GM20431 (cell line): Measurements from ENCODE around the gene SNX4.

Experiments used
- in situ Hi-C: fragments of 300-500 bp; cut with MseI, MboI; formaldehyde crosslinking; loops from one replicate; pipeline ENCODE4 v1.15.0; 2020; ENCODE audit warnings: low sequenced_read_pairs; ENCODE audit not compliant: unreplicated experiment

Gene SNX4

GRCh38 chr3:125470671-125471070, 49.3 kb downstream of the SNX4 start:
- in situ Hi-C loops: no loop called here

GRCh38 chr3:125462722-125463299, 57.2 kb downstream of the SNX4 start:
- in situ Hi-C loops: no loop called here

DNA sequence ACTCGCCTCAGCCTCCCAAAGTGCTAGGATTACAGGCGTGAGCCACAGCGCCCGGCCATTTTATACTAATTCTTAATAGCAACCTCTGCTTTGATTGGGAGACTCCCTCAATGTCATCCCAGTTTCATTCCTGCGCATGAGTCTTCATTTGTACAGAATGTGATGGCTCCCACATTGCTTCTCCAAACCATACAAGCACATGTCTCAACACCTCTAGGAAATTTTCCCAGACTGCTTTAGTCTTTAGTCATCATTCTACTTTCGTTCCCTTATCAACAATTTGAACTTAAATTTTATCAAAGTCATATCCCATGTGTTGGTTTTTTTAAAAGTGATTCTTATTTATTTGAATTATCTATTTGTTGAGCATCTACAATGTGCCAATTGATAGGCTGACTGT, 58.1 kb downstream of the SNX4 start:
- in situ Hi-C loops: no loop called here

DNA sequence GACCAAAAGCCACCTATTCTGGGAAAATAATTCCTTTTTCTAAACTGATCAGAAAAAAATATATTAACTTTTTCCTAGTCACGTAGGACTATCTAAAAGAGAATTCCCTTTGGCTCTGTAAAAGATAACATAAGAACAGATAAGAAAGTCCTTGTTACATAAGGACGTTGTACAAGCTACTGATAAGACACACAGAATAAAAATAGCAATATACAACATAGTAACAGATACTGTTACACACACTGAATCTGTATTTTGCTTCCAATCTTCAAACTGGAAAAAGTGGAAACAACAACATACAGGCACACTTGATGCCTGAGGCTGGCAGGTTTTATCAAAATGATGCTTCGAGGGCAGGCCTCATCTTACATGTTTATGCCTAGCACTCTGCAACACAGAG, 59.8 kb downstream of the SNX4 start:
- in situ Hi-C loops: no loop called here

- in situ Hi-C loops: no loop called here
Observed at GRCh38 chr3:125443923-125444322, 76.1 kb downstream of the SNX4 start.

- in situ Hi-C loops: no loop called here
Observed at GRCh38 chr3:125442506-125442905, 77.5 kb downstream of the SNX4 start.

- in situ Hi-C loops: no loop called here
Observed at GRCh38 chr3:125440970-125441369, 79.0 kb downstream of the SNX4 start.

DNA sequence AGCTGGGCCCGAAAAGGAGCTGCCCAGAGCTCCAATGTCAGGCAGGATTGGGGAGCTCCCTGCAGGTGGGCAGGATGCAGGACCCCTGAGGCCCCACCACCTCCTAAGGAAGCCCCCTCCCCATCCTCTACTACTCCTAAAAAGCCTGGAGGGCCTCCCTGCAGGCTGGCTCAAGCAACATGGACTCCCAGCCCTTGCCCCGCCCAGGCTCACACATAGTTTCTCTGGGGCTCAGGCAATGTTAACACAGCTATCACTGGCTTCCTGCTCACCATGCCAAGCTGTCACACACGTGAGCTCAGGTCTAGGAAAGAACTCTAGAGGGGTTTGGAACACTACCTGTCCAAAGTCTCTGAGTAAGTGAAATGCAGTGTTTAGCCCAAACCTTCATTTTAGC, 79.4 kb downstream of the SNX4 start:
- in situ Hi-C loops: no loop called here

DNA sequence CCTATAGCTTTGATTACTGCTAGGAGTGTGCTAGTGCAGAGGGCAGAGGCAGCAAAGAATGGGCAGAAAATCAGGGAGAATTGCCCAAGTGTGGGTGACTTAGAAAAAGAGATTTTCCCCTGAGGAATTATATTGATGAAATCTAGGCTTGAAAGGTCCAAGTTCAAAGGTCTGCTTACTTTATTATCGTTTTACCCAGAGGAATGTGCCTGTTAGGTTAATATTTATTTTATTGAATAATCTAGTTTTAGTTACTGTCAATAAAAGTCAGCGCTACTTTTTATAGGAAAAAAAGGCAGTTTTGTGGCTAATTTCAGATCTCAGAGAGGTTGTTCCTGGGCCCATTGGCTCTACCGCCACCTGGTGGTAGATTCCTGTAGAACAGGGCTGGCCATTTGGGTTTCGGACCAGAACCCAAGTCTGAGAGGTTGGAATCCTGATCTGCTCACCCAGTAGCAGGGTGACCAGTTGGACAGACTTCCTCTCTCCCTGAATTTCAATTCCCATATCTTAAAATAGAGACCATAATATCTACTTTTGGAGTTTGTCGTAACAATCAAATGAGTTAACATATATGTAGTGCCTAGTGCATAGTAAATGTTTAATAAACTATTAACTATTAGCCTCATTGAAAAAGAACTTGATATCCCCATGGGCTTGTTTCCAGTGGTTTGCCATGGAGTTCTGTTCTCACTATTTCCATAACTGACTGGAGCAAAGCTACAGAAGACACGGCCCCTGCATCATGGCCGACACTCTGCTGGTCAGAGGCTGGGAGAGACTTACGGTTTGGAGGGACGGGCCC, 82.2 kb downstream of the SNX4 start:
- in situ Hi-C loops: loop anchor here (10.0 kb wide), 1 partner anchor 433 kb away; no protein-coding TSS in a partner anchor

- in situ Hi-C loops: loop anchor here (10.0 kb wide), 1 partner anchor 432 kb away; no protein-coding TSS in a partner anchor
Observed at GRCh38 chr3:125436921-125437320, 83.1 kb downstream of the SNX4 start.

DNA sequence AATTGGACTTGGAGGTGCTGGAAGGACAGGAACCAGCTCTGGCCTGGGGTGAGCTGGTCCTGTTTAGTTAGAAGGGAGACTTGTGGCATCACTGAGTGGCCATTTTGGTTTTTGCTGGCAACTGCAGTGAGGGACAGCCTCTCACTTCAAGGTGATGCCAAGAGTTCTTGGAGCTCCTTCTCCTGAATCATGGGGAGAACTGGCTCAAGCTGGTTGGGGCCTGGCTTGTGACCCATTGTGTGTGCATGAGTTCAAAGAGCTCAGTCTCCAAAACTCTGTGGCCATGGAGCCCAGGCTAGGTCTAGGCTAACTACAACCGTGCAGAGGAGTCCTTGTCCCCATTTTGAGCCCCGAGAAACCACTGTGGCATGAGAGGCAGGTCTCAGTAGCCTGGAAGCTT, 84.8 kb downstream of the SNX4 start:
- in situ Hi-C loops: loop anchor here (10.0 kb wide), 1 partner anchor 430 kb away; no protein-coding TSS in a partner anchor

DNA sequence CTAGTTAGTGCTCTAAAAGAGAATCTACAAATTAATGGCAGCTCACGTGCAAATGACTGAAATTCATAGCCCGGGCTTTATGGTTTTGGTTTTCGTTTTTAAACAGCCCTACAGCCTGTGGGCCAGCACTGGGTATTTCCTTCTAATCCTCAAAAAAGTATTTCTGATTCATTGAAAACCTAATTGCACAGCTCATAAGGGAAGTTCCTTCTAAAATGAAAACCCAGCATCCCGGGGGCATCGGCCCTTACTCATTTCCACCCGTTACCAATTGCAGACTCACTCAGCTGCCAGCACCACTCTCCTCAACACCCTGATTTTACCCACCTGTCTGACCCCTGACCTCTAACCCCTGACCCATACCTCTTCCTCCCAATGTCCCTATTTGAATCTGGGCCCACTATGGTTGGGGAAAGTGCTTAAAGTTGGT, 85.4 kb downstream of the SNX4 start:
- in situ Hi-C loops: loop anchor here (10.0 kb wide), 1 partner anchor 430 kb away; no protein-coding TSS in a partner anchor

DNA sequence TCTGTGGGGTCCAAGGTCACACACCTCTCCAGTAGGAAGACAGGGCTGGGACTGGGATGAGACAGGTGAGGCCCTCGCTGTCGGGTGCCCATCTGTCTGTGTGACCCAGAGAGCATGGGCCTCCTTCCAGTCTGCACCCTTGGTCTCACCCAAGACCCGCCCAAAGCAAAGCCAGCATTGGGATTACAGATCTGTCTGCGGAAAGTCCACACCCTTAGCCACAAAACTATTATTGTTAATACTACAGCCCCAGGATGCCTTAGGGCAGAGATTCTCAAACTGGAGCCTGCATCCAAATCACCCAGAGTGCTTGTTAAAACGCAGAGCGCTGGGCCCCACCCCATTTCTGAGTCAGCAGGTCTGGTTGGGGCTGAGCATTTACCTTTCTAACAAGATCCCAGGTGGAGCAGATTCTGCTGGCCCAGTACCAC, 86.4 kb downstream of the SNX4 start:
- in situ Hi-C loops: loop anchor here (10.0 kb wide), 1 partner anchor 429 kb away; no protein-coding TSS in a partner anchor

- in situ Hi-C loops: loop anchor here (10.0 kb wide), 1 partner anchor 428 kb away; no protein-coding TSS in a partner anchor
Observed at GRCh38 chr3:125433091-125433534, 86.9 kb downstream of the SNX4 start.

DNA sequence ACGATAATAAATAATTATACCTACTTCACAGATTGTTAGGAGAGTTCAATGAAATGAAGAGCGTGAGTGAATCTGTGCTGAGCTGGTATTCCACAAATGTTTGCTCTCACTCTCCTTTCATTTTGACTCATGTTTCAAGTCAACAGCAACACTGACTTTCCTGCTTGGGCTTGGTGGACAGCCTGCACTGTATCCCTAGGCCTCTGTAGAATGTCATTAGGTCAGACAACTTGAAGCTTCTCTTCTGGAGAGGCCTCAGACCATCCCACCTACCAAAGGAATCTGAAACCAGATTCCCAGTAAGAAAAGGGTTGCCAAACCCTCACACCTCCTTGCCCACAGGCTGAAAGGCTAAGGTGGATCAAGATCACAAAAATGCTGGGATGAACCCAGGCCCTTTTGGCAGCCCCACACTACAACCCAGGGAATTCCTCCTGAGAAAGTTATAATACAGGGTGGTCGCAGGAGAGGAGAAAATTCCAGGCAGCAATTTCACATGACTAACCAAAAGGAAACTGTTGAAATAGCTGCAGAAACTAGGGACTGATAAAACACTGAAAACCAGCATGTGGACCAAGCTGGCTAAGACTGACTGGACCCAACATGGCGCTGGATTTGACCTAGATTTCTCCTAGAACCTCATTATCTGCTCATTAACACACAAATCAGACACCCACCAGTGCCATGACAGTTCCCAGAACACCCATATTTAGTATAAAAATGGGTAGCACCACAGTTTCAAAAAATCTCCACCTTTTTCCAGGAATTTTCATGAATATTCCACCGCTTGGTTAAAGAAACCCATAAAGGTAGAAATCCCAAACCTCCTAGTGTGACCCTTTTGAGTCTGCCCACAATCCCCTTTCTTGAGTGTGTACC, 87.9 kb downstream of the SNX4 start:
- in situ Hi-C loops: loop anchor here (10.0 kb wide), 1 partner anchor 427 kb away; no protein-coding TSS in a partner anchor

DNA sequence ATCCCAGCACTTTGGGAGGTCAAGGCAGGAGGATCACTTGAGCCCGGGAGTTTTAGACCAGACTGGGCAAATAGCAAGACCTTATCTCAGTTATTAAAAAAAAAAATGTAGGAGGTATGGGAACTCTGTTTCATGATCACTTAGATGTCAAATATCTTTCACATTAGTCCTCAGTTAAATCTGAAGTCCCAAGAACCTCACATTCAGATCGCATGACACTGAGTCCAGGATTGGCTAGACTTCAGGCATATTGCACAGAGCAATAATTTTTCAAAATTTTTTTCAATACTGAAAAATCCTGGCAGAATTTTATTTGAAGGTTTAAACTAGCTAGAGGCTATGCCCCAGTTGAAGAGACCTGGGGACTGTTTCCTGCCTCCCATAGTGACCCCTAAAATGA, 88.6 kb downstream of the SNX4 start:
- in situ Hi-C loops: loop anchor here (10.0 kb wide), 1 partner anchor 427 kb away; no protein-coding TSS in a partner anchor

- in situ Hi-C loops: no loop called here
Observed at GRCh38 chr3:125428216-125428830, 91.7 kb downstream of the SNX4 start.

GRCh38 chr3:125418306-125418705, 101.7 kb downstream of the SNX4 start:
- in situ Hi-C loops: no loop called here

DNA sequence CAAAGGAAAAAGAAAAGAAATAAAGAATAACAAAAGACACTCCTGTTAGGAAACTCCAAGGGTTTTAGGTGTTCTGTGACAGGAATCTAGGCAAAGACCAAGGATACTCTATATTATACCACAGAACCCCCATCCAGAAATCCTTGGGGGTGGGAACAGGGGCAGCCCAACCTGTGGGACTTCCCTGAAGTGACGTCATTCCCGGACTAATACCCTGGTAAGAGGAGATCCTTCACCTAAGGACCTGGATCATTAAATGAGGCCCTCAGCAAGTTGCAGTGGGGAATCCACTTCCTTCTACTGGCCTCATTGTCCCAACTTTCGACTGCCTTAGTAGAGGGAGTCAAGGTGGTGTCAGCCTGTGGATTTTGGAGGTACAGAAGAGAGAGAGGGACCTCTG, 103.8 kb downstream of the SNX4 start:
- in situ Hi-C loops: no loop called here

- in situ Hi-C loops: no loop called here
Observed at GRCh38 chr3:125414669-125415068, 105.3 kb downstream of the SNX4 start.
